IMR-90 (cell line): ENCODE measurements around the gene KTI12.

Experiments used
- MAZ ChIP-seq: IDR thresholded peaks from 2 replicates; pipeline ENCODE4 v1.6.1; 2012; ENCODE audit warnings: low read depth, mild to moderate bottlenecking, low read length, improper control_type of control experiment, moderate library complexity, borderline replicate concordance
- POLR2A ChIP-seq: IDR thresholded peaks from 2 replicates; pipeline ENCODE4 v1.6.1; 2012; ENCODE audit warnings: mild to moderate bottlenecking, low read depth, low read length
- RAD21 ChIP-seq: IDR thresholded peaks from 2 replicates; pipeline ENCODE4 v1.6.1; 2012; ENCODE audit warnings: low read length, improper control_type of control experiment
- TF ChIP-seq, protein P1 (sequence below): conservative IDR thresholded peaks from 2 replicates; pipeline ENCODE4 v1.5.1; 2012; ENCODE audit warnings: mild to moderate bottlenecking, low read depth, low read length, improper control_type of control experiment

DNA sequence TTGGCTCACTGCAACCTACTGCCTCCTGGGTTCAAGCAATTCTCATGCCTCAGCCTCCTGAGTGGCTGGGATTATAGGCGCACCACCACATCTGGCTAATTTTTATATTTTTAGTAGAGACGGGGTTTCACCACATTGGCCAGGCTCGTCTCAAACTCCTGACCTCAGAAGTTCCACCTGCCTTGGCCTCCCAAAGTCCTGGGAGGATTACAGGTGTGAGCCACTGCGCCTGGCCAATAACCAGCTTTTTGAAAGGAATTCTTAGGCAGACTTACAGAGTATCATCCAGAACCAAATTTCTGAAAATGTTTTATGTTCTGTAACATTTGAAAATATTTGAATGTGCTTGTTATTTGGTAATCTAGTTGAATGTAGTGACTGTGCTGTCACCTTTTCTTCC, 37.1 kb upstream of the KTI12 start:
- TF ChIP-seq POLR2A (no peak), RAD21 (no peak), MAZ (no peak)
- TF ChIP-seq, protein P1, sequence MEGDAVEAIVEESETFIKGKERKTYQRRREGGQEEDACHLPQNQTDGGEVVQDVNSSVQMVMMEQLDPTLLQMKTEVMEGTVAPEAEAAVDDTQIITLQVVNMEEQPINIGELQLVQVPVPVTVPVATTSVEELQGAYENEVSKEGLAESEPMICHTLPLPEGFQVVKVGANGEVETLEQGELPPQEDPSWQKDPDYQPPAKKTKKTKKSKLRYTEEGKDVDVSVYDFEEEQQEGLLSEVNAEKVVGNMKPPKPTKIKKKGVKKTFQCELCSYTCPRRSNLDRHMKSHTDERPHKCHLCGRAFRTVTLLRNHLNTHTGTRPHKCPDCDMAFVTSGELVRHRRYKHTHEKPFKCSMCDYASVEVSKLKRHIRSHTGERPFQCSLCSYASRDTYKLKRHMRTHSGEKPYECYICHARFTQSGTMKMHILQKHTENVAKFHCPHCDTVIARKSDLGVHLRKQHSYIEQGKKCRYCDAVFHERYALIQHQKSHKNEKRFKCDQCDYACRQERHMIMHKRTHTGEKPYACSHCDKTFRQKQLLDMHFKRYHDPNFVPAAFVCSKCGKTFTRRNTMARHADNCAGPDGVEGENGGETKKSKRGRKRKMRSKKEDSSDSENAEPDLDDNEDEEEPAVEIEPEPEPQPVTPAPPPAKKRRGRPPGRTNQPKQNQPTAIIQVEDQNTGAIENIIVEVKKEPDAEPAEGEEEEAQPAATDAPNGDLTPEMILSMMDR = no peak
